Middle frontal gyrus (tissue), 1 donor: ENCODE results near the gene TMEM263.
A peak's percentile ranks its signal among the peaks of the same experiment; 100 is the strongest.

Experiments used
- DNase-seq: peaks from one replicate; pipeline ENCODE4 v3.0.0-alpha.2; 2015; ENCODE audit warnings: low spot score; ENCODE audit errors: extremely low spot score

Gene TMEM263

DNA sequence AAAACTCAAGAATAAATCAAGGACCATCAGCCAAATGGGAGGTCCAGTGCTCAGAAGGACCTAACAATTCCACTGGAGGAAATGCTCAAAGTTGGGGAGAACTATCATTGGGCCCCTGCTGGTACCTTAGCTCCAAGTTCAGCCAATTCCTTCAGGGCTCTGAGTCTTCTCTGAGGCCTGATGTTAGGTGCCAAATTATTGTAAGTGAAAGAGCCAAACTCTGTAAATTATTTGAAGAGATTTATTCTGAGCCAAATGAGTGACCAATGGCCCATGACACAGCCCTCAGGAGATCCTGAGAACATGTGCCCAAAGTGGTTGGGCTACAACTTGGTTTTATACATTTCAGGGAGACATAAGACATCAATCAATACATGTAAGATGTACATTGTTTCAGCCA, 8.2 kb upstream of the TMEM263 start:
- DNase-seq: no peak

DNA sequence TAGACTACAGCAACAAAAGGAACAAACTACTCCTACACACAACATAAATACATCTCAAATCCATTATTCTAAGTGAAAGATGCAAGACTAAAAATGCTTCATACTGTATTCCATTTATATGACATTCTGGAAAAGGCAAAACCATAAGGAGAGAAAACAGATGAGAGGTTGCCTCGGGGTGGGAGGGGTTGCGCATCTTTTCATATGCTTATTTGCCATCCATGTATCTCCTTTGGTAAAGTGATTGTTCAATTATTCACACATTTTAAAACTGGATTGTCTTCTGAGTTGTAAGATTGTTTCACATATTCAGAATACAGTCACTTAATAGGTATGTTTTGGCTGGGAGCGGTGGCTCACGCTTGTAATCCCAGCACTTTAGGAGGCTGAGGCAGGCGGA, 5.1 kb upstream of the TMEM263 start:
- no peak for DNase-seq

GRCh38 chr12:106953352-106954250, 2.1 kb upstream of the TMEM263 start:
- no peak for DNase-seq

GRCh38 chr12:106954462-106955376, 988 bp upstream of the TMEM263 start:
- DNase-seq: no peak

GRCh38 chr12:106956048-106956578, 406 bp downstream of the TMEM263 start:
- no peak for DNase-seq

DNA sequence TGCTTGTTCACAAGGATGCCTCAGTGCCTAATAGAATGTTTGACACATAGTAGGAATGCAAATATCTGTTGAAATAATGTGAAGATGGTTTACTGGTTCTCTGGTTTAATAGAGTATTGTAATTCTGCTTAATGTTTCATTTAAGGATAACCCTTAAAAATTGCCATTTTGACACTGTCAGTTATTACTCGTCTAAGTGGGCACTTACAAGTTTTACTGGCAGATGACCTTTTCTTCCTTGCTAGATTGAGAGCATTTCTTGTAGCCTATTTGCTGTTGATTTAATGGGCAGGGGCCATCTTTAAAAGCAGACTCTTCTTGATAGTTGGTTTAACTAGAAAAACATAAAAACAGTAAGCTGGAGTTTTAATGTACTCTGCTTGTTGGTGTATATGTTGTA, 1.9 kb downstream of the TMEM263 start:
- DNase-seq: no peak

GRCh38 chr12:106960443-106960842, 4.7 kb downstream of the TMEM263 start:
- DNase-seq: no peak

DNA sequence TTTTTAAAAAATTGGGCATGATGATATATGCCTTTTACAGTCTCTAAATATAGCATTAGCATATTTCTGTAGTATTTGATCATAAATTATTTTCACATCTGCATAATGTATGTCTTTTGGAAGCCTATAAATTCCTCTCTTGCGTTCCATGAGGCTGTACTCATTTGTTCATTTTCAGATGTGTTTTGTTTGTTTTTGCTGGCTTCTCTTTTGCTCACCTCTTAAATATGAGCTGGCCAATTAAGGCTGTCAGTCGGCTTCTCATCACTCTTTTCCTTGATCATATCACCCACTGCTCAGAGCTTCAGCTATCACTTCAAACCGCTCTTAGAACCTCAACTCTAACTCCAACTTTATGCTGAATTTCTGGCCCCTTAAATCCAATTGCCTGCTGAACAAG, 6.6 kb downstream of the TMEM263 start:
- no peak for DNase-seq

DNA sequence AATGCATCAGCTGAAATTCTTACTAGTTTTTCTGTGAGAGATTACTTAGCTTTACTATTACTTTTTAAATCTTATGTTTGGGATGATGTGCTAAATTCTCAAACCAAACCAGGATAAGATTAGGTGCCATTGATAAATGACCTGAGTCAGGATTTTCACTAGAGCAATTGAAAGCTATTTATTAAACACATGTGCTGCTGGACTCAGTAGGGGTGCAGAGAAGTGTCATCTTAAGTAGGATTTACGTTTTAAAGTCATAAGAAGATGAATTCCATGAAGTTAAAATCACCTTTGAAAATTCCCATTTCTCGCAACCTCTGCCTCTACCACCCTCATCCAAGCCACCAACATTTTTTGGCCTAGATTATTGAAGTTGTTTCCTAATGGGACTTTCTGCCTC, 8.8 kb downstream of the TMEM263 start:
- no peak for DNase-seq

DNA sequence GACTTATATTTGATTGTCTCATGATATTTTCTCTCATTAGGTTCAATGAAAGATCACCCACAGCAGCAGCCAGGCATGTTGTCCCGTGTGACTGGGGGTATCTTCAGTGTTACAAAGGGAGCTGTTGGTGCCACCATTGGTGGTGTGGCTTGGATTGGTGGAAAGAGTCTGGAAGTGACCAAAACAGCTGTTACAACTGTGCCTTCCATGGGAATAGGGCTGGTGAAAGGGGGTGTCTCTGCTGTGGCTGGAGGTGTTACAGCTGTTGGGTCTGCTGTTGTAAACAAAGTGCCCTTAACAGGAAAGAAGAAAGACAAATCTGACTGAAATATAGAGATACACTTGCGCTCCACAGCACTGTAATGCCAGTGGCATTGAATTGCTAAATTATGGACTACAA, 15.4 kb downstream of the TMEM263 start:
- no peak for DNase-seq

DNA sequence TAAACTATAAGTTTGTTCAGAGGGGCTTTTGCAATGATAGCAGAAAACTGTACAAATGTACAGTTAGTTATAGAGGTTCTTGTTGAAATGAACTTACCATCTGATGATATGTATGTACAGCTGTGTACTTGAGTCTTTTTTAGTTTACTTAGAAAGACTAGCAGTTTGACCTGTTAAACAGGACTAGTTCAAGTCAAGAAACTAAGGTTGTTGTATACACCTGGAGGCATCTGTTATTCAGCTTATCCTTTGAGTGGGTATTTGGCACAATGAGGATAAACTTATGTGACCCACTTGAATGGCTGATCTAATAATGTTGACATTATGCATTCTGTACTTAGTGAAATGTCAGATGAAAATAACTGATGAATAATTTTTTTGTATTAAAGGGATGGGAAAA, 17.8 kb downstream of the TMEM263 start:
- DNase-seq: no peak

DNA sequence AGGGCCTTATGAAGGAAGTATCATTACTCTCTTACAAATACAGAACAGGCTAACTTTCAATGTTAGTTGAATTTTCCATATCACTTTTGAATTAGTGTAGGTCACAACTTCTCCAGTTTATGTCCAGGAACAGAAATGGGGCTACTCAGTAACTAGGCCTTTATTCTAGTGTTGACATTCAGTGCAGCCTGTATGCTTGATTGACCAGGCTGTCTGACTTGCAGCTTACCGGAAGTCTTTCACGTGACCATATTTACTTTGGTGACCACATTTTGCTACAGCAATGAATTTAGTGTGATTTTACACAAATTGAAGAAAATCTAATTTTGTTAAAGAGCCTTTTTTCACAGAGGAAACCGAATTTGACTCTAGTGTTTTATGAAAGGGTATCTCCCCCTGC, 18.8 kb downstream of the TMEM263 start:
- no peak for DNase-seq

- DNase-seq: no peak
These were observed 19.4 kb downstream of the TMEM263 start for GRCh38 chr12:106975098-106975497.

DNA sequence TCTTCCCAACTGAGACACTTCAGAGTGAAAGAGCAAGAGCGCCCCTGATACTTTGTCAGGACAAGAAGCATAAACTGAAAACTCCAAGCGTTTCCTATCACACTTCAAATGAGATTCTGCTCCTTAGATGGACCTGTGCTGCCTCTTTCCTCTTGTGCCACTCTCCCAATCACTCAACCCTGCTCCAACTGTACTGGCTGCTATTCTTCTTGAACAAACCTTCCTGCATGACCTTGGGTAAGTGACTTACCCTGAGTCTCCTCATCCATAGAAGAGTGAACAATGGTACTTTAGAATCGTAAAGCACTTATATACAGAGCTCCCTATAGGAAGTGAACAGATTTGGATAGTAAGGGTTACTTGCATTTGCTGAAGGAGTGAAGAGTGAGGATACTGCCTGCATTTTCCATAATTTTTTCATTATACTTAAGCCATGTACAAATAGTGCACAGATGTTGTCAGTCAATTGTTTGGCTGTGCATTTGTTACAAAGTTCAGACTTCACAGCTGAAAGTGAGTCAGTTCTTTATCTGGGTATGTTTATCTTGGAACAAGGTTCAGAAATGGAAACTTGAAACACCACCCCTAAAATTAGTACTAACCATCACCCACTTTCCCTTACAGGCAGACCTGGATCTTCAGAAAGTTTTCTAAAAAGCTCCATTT, 20.4 kb downstream of the TMEM263 start:
- DNase-seq: no peak

DNA sequence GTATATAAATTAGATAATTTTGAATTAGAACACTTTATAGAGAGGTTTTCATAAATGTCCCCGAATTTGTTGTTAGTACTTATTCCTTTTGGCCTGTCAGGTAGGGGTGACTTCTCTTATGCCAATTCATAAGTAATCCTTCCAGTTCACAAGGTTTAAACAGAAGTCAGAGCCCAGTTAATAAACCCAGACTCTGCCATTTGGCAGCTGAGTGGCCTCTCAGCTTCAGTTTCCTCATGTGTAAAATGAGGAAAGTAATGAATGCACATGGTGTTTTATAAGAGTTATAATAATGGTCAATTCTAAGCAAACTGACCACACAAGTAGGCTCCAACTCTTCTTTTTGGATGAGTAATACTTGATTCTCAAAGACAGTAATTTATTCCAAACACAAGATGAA, 21.0 kb downstream of the TMEM263 start:
- no peak for DNase-seq

- DNase-seq: peak; percentile 44
These were observed 22.5 kb downstream of the TMEM263 start for GRCh38 chr12:106978035-106978800.

DNA sequence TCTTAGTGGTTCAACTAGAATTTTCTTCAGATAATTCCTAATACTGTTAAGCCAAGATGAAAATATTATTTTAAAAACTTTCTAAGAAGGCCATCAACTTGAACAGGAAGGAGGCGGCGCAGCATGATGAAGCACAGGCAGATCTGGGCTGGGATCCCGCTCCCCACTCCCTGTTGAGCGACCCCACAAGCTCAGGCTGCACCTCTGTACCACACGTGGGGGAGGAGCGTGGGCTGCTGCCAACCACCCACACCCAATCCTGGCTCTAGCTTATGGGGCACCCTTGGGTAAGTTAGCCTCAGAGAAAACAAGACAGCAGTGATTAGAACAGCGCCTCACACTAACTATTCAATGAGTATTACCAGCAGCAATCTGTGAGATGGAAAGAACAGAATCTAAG, 25.2 kb downstream of the TMEM263 start:
- no peak for DNase-seq

GRCh38 chr12:106981788-106982187, 26.1 kb downstream of the TMEM263 start:
- DNase-seq: no peak

GRCh38 chr12:106982229-106982628, 26.5 kb downstream of the TMEM263 start:
- no peak for DNase-seq

DNA sequence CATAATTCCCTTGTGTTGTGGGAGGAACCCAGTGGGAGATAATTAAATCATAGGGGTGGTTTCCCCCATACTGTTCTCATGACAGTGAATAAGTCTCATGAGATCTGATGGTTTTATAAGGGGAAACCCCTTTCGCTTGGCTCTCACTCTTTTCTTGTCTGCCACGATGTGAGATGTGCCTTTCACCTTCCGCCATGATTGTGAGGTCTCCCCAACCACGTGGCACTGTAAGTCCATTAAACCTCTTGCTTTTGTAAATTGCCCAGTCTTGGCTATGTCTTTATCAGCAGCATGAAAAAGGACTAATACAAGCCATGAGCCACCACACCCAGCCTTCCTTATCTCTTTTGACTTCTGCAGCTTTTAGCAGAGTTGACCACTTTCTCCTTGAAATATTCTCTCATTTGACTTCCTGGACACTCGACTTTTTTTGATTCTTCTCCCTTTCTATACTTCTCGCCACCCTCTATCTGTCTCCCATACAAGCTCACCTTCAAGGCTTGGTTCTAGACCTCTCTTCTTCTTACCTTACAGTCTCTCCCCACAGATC, 29.0 kb downstream of the TMEM263 start:
- no peak for DNase-seq
